ENCODE data around the gene PRKCB.

- TF ChIP-seq CTCF (IDR thresholded peaks at IDR 0.05) (no peak), POLR2A (IDR thresholded peaks at IDR 0.05) (no peak)
Observed at GRCh38 chr16:24053099-24053946, 217.5 kb downstream of the PRKCB start.

Data from testis (tissue), 2 donors.